ENCODE data around the gene FHL2.

DNA sequence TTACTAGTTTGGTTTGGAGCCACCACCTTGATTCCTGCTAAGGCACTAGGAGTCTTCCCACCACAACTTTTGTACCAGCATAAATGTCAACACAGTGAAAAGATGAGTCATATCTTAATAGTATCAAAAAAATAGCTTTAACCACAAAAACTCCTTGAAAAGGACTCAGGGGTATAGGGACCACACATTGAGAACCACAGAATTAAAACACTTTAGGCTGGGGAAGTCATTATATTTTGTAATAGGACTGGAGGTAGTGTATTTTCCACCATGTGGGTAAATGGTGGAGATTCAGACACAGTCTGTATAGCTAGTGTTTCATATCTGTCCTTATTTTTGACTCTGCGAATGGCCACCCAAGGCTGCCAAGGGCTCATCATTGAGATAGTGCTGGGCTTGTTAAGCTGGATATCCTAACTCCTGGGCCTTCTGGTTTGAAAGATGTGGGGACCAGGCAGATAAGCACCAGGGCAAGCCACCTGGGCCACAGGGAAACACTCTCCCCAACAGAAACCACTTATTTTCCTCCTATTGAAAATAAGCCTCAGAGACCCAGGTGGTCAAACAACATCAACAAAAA, 19.1 kb upstream of the FHL2 start:
- TF ChIP-seq E2F1 (CRISPR knock-in tag; IDR thresholded peaks at IDR 0.05): no peak
- no peak for TF ChIP-seq CHD4 (IDR thresholded peaks at IDR 0.05; ENCODE audit: insufficient read depth, insufficient replicate concordance, low read depth, low read length, poor library complexity, severe bottlenecking)
- TF ChIP-seq POLR2A (conservative IDR thresholded peaks at IDR 0.05): no peak
